GM21619 (cell line): ENCODE measurements around the gene TFCP2.
"Not testable (repeated sequence)": the region's sequence is repeated elsewhere in the genome, so short reads cannot be mapped to it uniquely, and the experiment has no call there.

Experiments
- ATAC-seq: cut with Tn5 transposase; IDR thresholded peaks from one replicate; pipeline ENCODE4 v1.9.1; 2021; ENCODE audit not compliant: unreplicated experiment

Gene TFCP2

GRCh38 chr12:51172515-51173431, at the start of gene TFCP2:
Gene TFCP2 (minus strand): TSS chr12:51173135. CDS start chr12:51172422, 713 bp downstream.
- peak; percentile 91 for ATAC-seq

GRCh38 chr12:51222461-51222860, 49.5 kb upstream of the TFCP2 start:
- no peak for ATAC-seq

- ATAC-seq, result not testable (repeated sequence)
Measured at GRCh38 chr12:51219857-51220256, 46.9 kb upstream of the TFCP2 start.

- ATAC-seq, result no peak
Measured at GRCh38 chr12:51219322-51219721, 46.4 kb upstream of the TFCP2 start.

GRCh38 chr12:51218607-51219161, 45.7 kb upstream of the TFCP2 start:
- ATAC-seq, result peak; percentile 3

GRCh38 chr12:51217968-51218606, 45.2 kb upstream of the TFCP2 start, which contains the start of gene POU6F1:
Gene POU6F1 (minus strand): TSS chr12:51218062. CDS start chr12:51206836, 11,226 bp downstream.
- ATAC-seq, result peak; percentile 72

- ATAC-seq, result peak; percentile 23
Measured at GRCh38 chr12:51217133-51217967, 44.4 kb upstream of the TFCP2 start.

- ATAC-seq, result no peak
Measured at GRCh38 chr12:51216642-51217041, 43.7 kb upstream of the TFCP2 start.

- no peak for ATAC-seq
Measured at GRCh38 chr12:51214895-51215294, 42.0 kb upstream of the TFCP2 start.

- no peak for ATAC-seq
Measured at GRCh38 chr12:51210690-51211395, 37.9 kb upstream of the TFCP2 start.

- ATAC-seq, result no peak
Measured at GRCh38 chr12:51209259-51209658, 36.3 kb upstream of the TFCP2 start.

GRCh38 chr12:51208016-51208660, 35.2 kb upstream of the TFCP2 start:
- no peak for ATAC-seq

- ATAC-seq, result no peak
Measured at GRCh38 chr12:51205350-51205749, 32.4 kb upstream of the TFCP2 start.

- no peak for ATAC-seq
Measured at GRCh38 chr12:51202718-51203117, 29.8 kb upstream of the TFCP2 start.

GRCh38 chr12:51200806-51201205, 27.9 kb upstream of the TFCP2 start:
- no peak for ATAC-seq

- no peak for ATAC-seq
Measured at GRCh38 chr12:51200156-51200555, 27.2 kb upstream of the TFCP2 start.

- ATAC-seq, result no peak
Measured at GRCh38 chr12:51199366-51199945, 26.5 kb upstream of the TFCP2 start.

- ATAC-seq, result no peak
Measured at GRCh38 chr12:51198568-51199365, 25.8 kb upstream of the TFCP2 start.
